Upper lobe of left lung (tissue), 6 donors: Measurements from ENCODE around the gene STEAP3. TPM values are rescaled to one million over a fixed set of nuclear protein-coding genes. Genes with fewer than 3 reads are reported as not detected.

Source experiments
- ATAC-seq, 2 donors: fragments of 200-7000 bp; cut with Tn5 transposase; one replicate each; pipeline ENCODE4 v1.9.1; 2022; ENCODE audit warnings: mild to moderate bottlenecking in 2 of 2, moderate library complexity in 2 of 2; ENCODE audit not compliant: low FRiP score in 2 of 2
- DNase-seq, 2 donors: peaks; one replicate each; pipeline ENCODE4 v3.0.0-alpha.2; 2019 to 2020
- H3K27ac ChIP-seq, 4 donors: fragments of 200-600 bp; sonication (generic); one replicate each; pipeline ENCODE4 v1.5.1; 2016 to 2019
- H3K27me3 ChIP-seq, 4 donors: fragments of 200-600 bp; sonication (generic); one replicate each; pipeline ENCODE4 v1.5.1; 2017 to 2019
- H3K36me3 ChIP-seq, 4 donors: fragments of 200-600 bp; sonication (generic); one replicate each; pipeline ENCODE4 v1.5.1; 2016 to 2019
- H3K4me1 ChIP-seq, 4 donors: fragments of 200-600 bp; sonication (generic); one replicate each; pipeline ENCODE4 v1.5.1; 2018 to 2019
- H3K4me3 ChIP-seq, 4 donors: fragments of 200-600 bp; sonication (generic); one replicate each; pipeline ENCODE4 v1.5.1; 2017 to 2019; ENCODE audit warnings: mild to moderate bottlenecking in 2 of 4, moderate library complexity in 1 of 4
- H3K9me3 ChIP-seq, 4 donors: fragments of 200-600 bp; sonication (generic); one replicate each; pipeline ENCODE4 v1.5.1; 2018 to 2019
- EP300 ChIP-seq, 4 donors: sonication (generic); formaldehyde crosslinking; IDR thresholded peaks; one replicate each; pipeline ENCODE4 v1.5.1; 2017; ENCODE audit warnings: antibody characterized with exemption in 4 of 4, control low read depth in 2 of 4
- POLR2A ChIP-seq, 4 donors: fragments of 450-650 bp; IDR thresholded peaks; one replicate each; pipeline ENCODE4 v1.5.1; 2016 to 2017; ENCODE audit warnings: antibody characterized with exemption in 4 of 4, mild to moderate bottlenecking in 2 of 4
- POLR2AphosphoS5 ChIP-seq, 2 donors: sonication (generic); formaldehyde crosslinking; IDR thresholded peaks; one replicate each; pipeline ENCODE4 v1.5.1; 2017; ENCODE audit warnings: antibody characterized with exemption in 2 of 2
- WGBS, 2 donors: methylation state at CpG; one replicate each; pipeline ENCODE4 v1.1.5; 2017 to 2018; 5-methylcytosine and 5-hydroxymethylcytosine counted together
- total RNA-seq, 6 donors: library from RNA; depleted of rRNA in 4 of 6; stranded (reverse); fragments of >200 nt in 4 of 6; gene quantifications; one replicate each; pipeline versions ENCODE4 v1.1.0 to v1.2.1, GENCODE V29; 2016 to 2021
- TF ChIP-seq, protein P1 (sequence below), 6 experiments: fragments of 450-650 bp in 4 of 6; fragments of 200-600 bp in 2 of 6; sonication (generic) in 2 of 6; IDR thresholded peaks; one replicate each; pipeline ENCODE4 v1.5.1; 2016 to 2019; ENCODE audit warnings: antibody characterized with exemption in 6 of 6
- donor health status: DM: no; HTN: no; CAD: no; lungs with moderate emphysema.
- donor health status: DM: no; HTN: yes; CAD: no; lungs with severe emphysema.

Gene STEAP3
- total RNA-seq, 6 donors from 2014 or later, result 18.1 to 26.6 (median 22.4) TPM

DNA sequence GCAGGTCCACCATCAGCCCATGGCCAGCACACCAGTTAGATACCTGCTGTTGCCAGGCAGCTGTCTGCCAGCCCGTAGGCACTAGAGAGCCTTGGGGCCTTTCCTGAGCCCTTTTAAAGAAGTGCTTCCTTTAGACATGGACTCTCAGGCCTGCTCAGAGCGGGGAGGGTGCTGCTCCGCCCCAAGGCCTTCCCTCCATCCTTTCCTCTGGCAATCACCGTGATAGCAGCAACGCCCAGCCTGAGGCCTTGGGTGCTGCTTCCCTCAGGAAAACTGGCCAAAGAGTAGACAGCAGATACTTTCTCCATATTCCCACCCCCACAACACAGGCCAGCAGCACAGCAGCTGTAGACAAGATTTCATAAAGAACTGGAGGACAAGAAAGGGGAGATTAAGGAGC, 42.7 kb upstream of the STEAP3 start:
- no peaks in the 10 kb centered on the region for H3K4me1 ChIP-seq
- no peaks in the 10 kb centered on the region for H3K9me3 ChIP-seq
- H3K27ac ChIP-seq, result no peak overlapping the region
- H3K36me3 ChIP-seq, result no peaks in the 10 kb centered on the region
- no peaks in the 10 kb centered on the region for H3K27me3 ChIP-seq
- no peak for TF ChIP-seq EP300 (IDR thresholded peaks at IDR 0.05)
- no peak overlapping the region for H3K4me3 ChIP-seq
- ATAC-seq (no peak), DNase-seq (no peak)
- 75 to 77% methylated on average over 5 of the region's 5 CpGs for WGBS, 2 donors

DNA sequence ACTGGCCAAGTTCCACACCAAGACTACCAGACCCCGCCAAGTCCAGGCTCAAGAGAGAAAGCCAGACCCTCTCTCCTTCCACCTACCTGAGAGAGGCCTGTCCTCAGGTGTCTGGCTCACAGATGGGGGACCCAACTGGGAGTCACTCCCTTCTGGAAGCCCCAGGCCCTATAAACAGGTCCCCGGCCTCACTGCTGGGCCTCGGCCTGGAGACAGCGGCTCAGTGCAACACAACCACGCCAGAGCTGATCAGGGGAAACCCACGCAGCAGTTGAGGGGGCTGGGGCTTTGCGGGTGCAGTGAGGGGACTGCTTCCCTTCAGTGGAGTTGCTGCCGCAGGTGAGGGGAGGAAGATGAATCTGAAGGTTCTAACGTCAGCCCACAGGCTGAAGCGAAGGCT, 42.2 kb upstream of the STEAP3 start:
- no peak for DNase-seq
- Histone ChIP-seq H3K27me3 (no peaks in the 10 kb centered on the region), H3K9me3 (no peaks in the 10 kb centered on the region), H3K36me3 (no peaks in the 10 kb centered on the region), H3K27ac (no peak overlapping the region), H3K4me1 (no peaks in the 10 kb centered on the region), H3K4me3 (no peak overlapping the region)
- no peak for ATAC-seq
- TF ChIP-seq POLR2AphosphoS5 (IDR thresholded peaks at IDR 0.05) (no peak), EP300 (IDR thresholded peaks at IDR 0.05) (no peak), POLR2A (IDR thresholded peaks at IDR 0.05) (no peak)
- TF ChIP-seq, protein P1, sequence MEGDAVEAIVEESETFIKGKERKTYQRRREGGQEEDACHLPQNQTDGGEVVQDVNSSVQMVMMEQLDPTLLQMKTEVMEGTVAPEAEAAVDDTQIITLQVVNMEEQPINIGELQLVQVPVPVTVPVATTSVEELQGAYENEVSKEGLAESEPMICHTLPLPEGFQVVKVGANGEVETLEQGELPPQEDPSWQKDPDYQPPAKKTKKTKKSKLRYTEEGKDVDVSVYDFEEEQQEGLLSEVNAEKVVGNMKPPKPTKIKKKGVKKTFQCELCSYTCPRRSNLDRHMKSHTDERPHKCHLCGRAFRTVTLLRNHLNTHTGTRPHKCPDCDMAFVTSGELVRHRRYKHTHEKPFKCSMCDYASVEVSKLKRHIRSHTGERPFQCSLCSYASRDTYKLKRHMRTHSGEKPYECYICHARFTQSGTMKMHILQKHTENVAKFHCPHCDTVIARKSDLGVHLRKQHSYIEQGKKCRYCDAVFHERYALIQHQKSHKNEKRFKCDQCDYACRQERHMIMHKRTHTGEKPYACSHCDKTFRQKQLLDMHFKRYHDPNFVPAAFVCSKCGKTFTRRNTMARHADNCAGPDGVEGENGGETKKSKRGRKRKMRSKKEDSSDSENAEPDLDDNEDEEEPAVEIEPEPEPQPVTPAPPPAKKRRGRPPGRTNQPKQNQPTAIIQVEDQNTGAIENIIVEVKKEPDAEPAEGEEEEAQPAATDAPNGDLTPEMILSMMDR (IDR thresholded peaks at IDR 0.05), result no peak
- WGBS, 2 donors, result 84 to 89% methylated on average over 4 to 10 of the region's 10 CpGs

DNA sequence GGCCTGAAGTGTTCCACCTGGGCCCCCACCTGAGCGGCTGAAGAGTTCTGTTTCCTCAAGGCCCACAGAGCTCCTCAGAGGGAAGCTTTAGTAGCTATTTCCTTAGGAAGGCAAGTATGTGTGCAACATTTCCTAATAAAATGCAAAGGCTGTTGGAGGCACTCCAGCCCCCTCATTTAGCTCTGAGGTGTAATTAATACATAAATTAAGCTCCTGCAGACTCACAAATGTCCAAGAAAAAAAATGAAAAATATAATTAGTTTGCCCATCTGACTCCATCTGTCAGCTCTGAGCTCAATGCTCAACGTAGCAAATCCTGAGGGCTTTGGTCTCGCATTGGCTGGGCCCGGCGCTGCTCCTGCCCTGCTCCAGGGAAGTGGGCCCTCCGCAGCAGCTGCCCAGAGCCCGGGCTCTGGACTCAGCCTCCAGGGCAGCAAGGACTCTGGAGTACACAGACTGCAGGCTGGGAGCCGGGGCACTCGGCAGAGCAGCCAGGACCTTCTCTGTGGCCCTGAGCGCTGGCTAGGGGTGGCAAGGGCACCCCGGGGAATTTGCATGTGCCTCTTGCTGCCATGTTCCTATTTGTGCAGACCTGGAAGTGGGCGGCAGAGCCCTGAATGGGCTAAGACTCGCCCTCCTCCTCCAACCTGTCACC, 41.7 kb upstream of the STEAP3 start:
- Histone ChIP-seq H3K4me3 (no peak overlapping the region), H3K4me1 (no peaks in the 10 kb centered on the region), H3K27ac (no peak overlapping the region), H3K36me3 (no peaks in the 10 kb centered on the region), H3K9me3 (no peaks in the 10 kb centered on the region), H3K27me3 (no peaks in the 10 kb centered on the region)
- ATAC-seq, result no peak
- peak in 1 of 2 donors; percentile 67 for DNase-seq
- TF ChIP-seq POLR2A (IDR thresholded peaks at IDR 0.05) (no peak), POLR2AphosphoS5 (IDR thresholded peaks at IDR 0.05) (no peak), EP300 (IDR thresholded peaks at IDR 0.05) (no peak)
- TF ChIP-seq, protein P1 (IDR thresholded peaks at IDR 0.05), result no peak
- WGBS, 2 donors, result 82 to 86% methylated on average over 8 to 10 of the region's 13 CpGs

DNA sequence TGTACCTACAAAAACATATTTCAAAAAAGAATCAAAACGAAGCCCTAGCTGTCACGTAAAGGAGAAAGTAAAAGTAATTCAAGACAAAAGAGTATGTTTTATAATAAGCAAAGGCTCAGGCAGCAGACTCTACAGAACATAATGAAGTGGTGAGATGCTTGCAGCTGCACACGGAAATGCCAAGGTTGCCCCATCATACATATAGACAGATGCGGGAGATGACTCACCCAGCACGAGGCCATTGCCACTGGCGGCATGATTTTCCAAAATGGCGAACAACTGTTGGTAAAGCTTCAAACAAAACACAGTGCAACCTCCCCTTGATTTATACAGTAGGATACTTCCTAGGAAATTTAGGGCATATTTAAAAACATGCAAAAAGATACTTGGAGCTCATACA, 39.1 kb upstream of the STEAP3 start:
- H3K36me3 ChIP-seq, result no peaks in the 10 kb centered on the region
- H3K27ac ChIP-seq, result no peak overlapping the region
- TF ChIP-seq POLR2A (IDR thresholded peaks at IDR 0.05), result no peak
- TF ChIP-seq, protein P1 (IDR thresholded peaks at IDR 0.05), result no peak
- no peak for TF ChIP-seq EP300 (IDR thresholded peaks at IDR 0.05)
- TF ChIP-seq POLR2AphosphoS5 (IDR thresholded peaks at IDR 0.05), result no peak
- H3K27me3 ChIP-seq, result no peaks in the 10 kb centered on the region
- 92 to 93% methylated on average over 7 of the region's 7 CpGs for WGBS, 2 donors
- DNase-seq, result no peak
- no peak for ATAC-seq
- no peaks in the 10 kb centered on the region for H3K9me3 ChIP-seq
- H3K4me1 ChIP-seq, result no peaks in the 10 kb centered on the region
- H3K4me3 ChIP-seq, result no peak overlapping the region

DNA sequence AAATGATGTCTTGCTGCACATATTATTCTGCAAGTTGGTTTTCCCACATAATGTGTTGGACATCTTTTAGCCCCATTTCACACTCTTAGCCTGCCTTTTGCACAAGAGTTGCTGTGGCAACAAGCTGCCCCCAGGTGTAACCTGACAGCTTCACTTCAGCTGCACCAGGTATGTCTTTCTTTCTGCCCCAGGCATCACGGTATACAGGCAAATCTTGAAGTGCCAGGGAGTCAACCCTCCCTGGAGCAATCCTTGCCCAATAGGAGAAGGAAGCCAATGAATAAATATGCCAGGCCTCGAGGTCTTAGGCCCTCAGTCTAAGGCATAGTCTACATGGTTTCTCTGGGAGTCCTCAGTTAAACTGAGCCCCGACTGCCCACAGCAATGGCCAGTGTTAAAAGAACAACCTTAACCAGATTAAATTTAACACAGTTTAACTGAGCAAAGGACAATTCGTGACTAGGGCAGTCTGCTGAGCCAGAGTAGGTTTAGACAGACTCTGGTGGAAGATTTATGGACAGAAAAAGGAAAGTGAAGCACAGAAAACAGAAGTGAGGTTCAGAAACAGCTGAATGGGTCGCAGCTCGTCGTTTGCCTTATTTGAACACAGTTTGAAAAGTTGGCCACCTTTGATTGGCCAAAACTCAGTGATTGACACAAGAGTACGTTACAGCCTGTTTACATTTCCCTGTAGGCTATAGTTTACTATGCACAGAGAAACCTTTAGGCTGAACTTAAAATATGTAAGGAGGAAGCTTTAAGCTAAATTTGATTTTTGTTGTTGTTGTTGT, 33.1 kb upstream of the STEAP3 start:
- WGBS, 2 donors, result 50 to 58% methylated on average over 7 to 8 of the region's 8 CpGs
- no peaks in the 10 kb centered on the region for H3K4me1 ChIP-seq
- H3K27ac ChIP-seq, result no peak overlapping the region
- no peaks in the 10 kb centered on the region for H3K27me3 ChIP-seq
- H3K9me3 ChIP-seq, result no peaks in the 10 kb centered on the region
- TF ChIP-seq POLR2A (IDR thresholded peaks at IDR 0.05), result no peak
- TF ChIP-seq, protein P1 (IDR thresholded peaks at IDR 0.05), result no peak
- no peak for TF ChIP-seq EP300 (IDR thresholded peaks at IDR 0.05)
- TF ChIP-seq POLR2AphosphoS5 (IDR thresholded peaks at IDR 0.05), result no peak
- no peaks in the 10 kb centered on the region for H3K36me3 ChIP-seq
- DNase-seq (no peak), ATAC-seq (no peak)
- H3K4me3 ChIP-seq, result no peak overlapping the region
